Measurements from ENCODE around the gene B3GNT8. TPM values are rescaled to one million over a fixed set of nuclear protein-coding genes. Genes with fewer than 3 reads are reported as not detected.

B3GNT8 gene
- total RNA-seq, 1 experiment from 2014 or later, result 0.10 TPM

DNA sequence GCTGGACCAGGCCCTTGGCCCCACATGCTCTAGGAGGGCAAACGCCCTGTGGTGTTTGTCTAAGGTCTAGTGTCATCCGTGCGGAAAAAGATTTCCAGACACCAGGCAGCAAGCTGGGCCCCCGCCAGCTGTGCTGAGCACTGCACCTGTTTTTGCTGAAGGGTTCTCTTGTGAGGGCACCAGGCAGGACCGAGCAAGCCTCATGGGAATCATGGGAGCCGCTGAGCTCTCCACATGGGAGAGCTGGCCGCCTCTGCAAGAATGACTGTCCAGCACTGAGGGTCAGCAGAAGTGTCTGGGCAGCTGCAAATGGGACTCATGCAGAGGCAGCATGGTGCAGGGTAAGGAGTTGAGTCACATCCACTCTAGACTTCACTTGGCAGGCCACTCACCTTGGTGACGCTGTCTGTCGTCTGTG is 12.0 kb downstream of the B3GNT8 start:
- in situ Hi-C loops (cut with HindIII; ENCODE audit: low pct_unique_long_range_greater_than_20kb, low sequenced_read_pairs), result no loop called here
- no peaks in the 10 kb centered on the region for H3K36me3 ChIP-seq (ENCODE audit: control insufficient read depth, insufficient read depth, low read length)
- ATAC-seq, result no peak
- no peaks in the 10 kb centered on the region for H3K9me3 ChIP-seq (ENCODE audit: control insufficient read depth, insufficient read depth, low read depth, low read length)
- intact Hi-C loops (cut with micrococcal nuclease; ENCODE audit: unreplicated experiment), result no loop called here
- TF ChIP-seq SIN3A (IDR thresholded peaks at IDR 0.05; ENCODE audit: borderline replicate concordance, insufficient read depth, low read depth, low read length), result no peak
- TF ChIP-seq, protein P1, sequence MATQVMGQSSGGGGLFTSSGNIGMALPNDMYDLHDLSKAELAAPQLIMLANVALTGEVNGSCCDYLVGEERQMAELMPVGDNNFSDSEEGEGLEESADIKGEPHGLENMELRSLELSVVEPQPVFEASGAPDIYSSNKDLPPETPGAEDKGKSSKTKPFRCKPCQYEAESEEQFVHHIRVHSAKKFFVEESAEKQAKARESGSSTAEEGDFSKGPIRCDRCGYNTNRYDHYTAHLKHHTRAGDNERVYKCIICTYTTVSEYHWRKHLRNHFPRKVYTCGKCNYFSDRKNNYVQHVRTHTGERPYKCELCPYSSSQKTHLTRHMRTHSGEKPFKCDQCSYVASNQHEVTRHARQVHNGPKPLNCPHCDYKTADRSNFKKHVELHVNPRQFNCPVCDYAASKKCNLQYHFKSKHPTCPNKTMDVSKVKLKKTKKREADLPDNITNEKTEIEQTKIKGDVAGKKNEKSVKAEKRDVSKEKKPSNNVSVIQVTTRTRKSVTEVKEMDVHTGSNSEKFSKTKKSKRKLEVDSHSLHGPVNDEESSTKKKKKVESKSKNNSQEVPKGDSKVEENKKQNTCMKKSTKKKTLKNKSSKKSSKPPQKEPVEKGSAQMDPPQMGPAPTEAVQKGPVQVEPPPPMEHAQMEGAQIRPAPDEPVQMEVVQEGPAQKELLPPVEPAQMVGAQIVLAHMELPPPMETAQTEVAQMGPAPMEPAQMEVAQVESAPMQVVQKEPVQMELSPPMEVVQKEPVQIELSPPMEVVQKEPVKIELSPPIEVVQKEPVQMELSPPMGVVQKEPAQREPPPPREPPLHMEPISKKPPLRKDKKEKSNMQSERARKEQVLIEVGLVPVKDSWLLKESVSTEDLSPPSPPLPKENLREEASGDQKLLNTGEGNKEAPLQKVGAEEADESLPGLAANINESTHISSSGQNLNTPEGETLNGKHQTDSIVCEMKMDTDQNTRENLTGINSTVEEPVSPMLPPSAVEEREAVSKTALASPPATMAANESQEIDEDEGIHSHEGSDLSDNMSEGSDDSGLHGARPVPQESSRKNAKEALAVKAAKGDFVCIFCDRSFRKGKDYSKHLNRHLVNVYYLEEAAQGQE (IDR thresholded peaks at IDR 0.05; ENCODE audit: insufficient read depth in 1 of 2, low read depth in 2 of 2, low read length in 1 of 2), result no peak
- no peak for TF ChIP-seq TCF7L2 (IDR thresholded peaks at IDR 0.05; ENCODE audit: low read depth, low read length)
- TF ChIP-seq, protein P2, sequence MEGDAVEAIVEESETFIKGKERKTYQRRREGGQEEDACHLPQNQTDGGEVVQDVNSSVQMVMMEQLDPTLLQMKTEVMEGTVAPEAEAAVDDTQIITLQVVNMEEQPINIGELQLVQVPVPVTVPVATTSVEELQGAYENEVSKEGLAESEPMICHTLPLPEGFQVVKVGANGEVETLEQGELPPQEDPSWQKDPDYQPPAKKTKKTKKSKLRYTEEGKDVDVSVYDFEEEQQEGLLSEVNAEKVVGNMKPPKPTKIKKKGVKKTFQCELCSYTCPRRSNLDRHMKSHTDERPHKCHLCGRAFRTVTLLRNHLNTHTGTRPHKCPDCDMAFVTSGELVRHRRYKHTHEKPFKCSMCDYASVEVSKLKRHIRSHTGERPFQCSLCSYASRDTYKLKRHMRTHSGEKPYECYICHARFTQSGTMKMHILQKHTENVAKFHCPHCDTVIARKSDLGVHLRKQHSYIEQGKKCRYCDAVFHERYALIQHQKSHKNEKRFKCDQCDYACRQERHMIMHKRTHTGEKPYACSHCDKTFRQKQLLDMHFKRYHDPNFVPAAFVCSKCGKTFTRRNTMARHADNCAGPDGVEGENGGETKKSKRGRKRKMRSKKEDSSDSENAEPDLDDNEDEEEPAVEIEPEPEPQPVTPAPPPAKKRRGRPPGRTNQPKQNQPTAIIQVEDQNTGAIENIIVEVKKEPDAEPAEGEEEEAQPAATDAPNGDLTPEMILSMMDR (IDR thresholded peaks at IDR 0.05), result no peak
- no peak for TF ChIP-seq POLR2AphosphoS5 (IDR thresholded peaks at IDR 0.05; ENCODE audit: low read depth, low read length)
- H3K27me3 ChIP-seq (ENCODE audit: control insufficient read depth, insufficient read depth, low read length), result no peaks in the 10 kb centered on the region
- H3K4me3 ChIP-seq (ENCODE audit: low read depth in 2 of 2, low read length in 2 of 2), result no peak overlapping the region
- no peak overlapping the region for H3K27ac ChIP-seq (ENCODE audit: low read length)
- ChIA-PET POLR2A (no interaction called here), CTCF (no interaction called here)
- no peak for DNase-seq (ENCODE audit: low read depth, low spot score)
- no peaks in the 10 kb centered on the region for H3K4me1 ChIP-seq (ENCODE audit: control insufficient read depth, insufficient read depth, low read length)
- BruUV-seq (replicated peaks), result no TSS peak

DNA sequence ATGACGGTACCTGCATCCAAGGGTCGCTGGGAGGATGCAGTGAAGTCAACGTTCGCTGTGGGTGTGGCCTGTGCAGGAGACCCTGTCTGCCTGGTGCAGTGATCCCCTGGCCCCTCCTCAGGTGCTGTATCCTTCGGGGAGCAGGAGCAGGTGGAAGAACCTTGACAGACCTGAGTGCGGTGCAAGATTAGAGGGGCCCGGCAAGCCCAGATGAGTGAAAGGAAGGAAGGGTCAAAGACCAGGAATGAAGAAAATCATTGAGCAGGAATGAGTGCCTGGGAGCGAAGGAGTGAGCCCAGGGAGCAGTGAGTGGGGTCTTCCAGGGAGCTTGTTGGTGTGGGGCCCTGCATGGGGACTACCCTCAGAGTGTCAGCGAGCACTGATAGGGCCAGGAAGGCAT is 12.7 kb downstream of the B3GNT8 start:
- no peak for DNase-seq (ENCODE audit: low read depth, low spot score)
- ChIA-PET POLR2A (no interaction called here), CTCF (no interaction called here)
- ATAC-seq, result no peak
- in situ Hi-C loops (cut with HindIII; ENCODE audit: low pct_unique_long_range_greater_than_20kb, low sequenced_read_pairs), result no loop called here
- Histone ChIP-seq H3K27ac (ENCODE audit: low read length) (no peak overlapping the region), H3K4me3 (ENCODE audit: low read depth in 2 of 2, low read length in 2 of 2) (no peak overlapping the region), H3K36me3 (ENCODE audit: control insufficient read depth, insufficient read depth, low read length) (no peaks in the 10 kb centered on the region), H3K4me1 (ENCODE audit: control insufficient read depth, insufficient read depth, low read length) (no peaks in the 10 kb centered on the region), H3K9me3 (ENCODE audit: control insufficient read depth, insufficient read depth, low read depth, low read length) (no peaks in the 10 kb centered on the region), H3K27me3 (ENCODE audit: control insufficient read depth, insufficient read depth, low read length) (no peaks in the 10 kb centered on the region)
- intact Hi-C loops (cut with micrococcal nuclease; ENCODE audit: unreplicated experiment), result no loop called here
- TF ChIP-seq, protein P2 (IDR thresholded peaks at IDR 0.05), result no peak
- TF ChIP-seq POLR2AphosphoS5 (IDR thresholded peaks at IDR 0.05; ENCODE audit: low read depth, low read length), result no peak
- TF ChIP-seq SIN3A (IDR thresholded peaks at IDR 0.05; ENCODE audit: borderline replicate concordance, insufficient read depth, low read depth, low read length), result no peak
- TF ChIP-seq, protein P1 (IDR thresholded peaks at IDR 0.05; ENCODE audit: insufficient read depth in 1 of 2, low read depth in 2 of 2, low read length in 1 of 2), result no peak
- TF ChIP-seq TCF7L2 (IDR thresholded peaks at IDR 0.05; ENCODE audit: low read depth, low read length), result no peak
- no TSS peak for BruUV-seq (replicated peaks)
